Suprapubic skin (tissue), 3 donors: ENCODE results near the gene CNTFR.
A peak's percentile ranks its signal among the peaks of the same experiment; 100 is the strongest.

Source experiments
- POLR2AphosphoS5 ChIP-seq, 3 donors: sonication (generic); formaldehyde crosslinking; IDR thresholded peaks; one replicate each; pipeline ENCODE4 v1.6.1; 2017; ENCODE audit warnings: antibody characterized with exemption in 3 of 3
- TF ChIP-seq, protein P1 (sequence below), 2 donors: fragments of 200-600 bp in 1 of 2; fragments of 450-650 bp in 1 of 2; sonication (generic) in 1 of 2; IDR thresholded peaks; one replicate each; pipeline ENCODE4 v1.5.1; 2016 to 2019; ENCODE audit warnings: antibody characterized with exemption in 2 of 2, mild to moderate bottlenecking in 1 of 2, moderate library complexity in 1 of 2

DNA sequence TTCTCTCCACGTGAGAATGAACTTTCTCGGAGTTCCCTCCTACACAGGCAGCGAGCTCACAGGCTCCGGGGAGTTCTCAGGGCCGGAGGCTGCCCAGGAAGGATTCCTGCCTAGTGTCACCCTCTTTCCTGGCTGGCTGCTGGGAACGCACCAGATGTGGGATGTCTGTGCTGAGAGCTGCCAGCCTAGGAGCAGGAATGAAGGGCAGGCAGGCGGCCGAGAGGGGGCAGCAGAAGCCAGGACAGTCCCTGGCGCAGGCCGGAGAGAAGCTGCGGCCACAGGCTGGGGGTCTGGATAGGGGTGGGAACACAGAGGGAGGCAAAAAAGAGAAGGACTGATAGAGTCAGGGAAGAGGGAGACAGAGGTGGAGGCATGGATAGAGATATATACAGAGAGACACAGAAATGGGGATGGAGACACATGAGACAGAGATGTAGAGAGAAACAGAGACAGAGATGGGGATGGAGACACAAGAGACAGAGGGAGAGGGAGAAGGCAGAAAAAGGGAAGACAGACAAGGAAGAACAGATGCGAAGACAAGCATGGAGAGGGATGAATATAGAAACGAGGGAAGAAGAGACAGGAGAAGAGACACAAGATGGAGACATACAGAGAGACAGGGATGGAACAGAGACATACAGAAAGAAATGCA is 41.4 kb downstream of the CNTFR start:
- TF ChIP-seq, protein P1, sequence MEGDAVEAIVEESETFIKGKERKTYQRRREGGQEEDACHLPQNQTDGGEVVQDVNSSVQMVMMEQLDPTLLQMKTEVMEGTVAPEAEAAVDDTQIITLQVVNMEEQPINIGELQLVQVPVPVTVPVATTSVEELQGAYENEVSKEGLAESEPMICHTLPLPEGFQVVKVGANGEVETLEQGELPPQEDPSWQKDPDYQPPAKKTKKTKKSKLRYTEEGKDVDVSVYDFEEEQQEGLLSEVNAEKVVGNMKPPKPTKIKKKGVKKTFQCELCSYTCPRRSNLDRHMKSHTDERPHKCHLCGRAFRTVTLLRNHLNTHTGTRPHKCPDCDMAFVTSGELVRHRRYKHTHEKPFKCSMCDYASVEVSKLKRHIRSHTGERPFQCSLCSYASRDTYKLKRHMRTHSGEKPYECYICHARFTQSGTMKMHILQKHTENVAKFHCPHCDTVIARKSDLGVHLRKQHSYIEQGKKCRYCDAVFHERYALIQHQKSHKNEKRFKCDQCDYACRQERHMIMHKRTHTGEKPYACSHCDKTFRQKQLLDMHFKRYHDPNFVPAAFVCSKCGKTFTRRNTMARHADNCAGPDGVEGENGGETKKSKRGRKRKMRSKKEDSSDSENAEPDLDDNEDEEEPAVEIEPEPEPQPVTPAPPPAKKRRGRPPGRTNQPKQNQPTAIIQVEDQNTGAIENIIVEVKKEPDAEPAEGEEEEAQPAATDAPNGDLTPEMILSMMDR (IDR thresholded peaks at IDR 0.05), result peak; percentile 68 to 84
- no peak for TF ChIP-seq POLR2AphosphoS5 (IDR thresholded peaks at IDR 0.05)
